Transverse colon (tissue), 3 donors: ENCODE measurements around the gene TMEM220.

ENCODE experiments used
- POLR2A ChIP-seq: fragments of 450-650 bp; IDR thresholded peaks from one replicate; pipeline ENCODE4 v1.6.1; 2016; ENCODE audit warnings: antibody characterized with exemption, mild to moderate bottlenecking, moderate library complexity
- TF ChIP-seq, protein P1 (sequence below), 5 experiments: fragments of 200-600 bp in 3 of 5; fragments of 450-650 bp in 2 of 5; sonication (generic) in 3 of 5; IDR thresholded peaks; 1 replicate in 2 of 5; 2 replicates in 3 of 5; pipeline ENCODE4 v1.5.1; 2016 to 2017; ENCODE audit warnings: antibody characterized with exemption in 5 of 5, inconsistent platforms in 3 of 5, mild to moderate bottlenecking in 2 of 5, moderate library complexity in 1 of 5

GRCh38 chr17:10742431-10742830, 12.6 kb upstream of the TMEM220 start:
- TF ChIP-seq, protein P1, sequence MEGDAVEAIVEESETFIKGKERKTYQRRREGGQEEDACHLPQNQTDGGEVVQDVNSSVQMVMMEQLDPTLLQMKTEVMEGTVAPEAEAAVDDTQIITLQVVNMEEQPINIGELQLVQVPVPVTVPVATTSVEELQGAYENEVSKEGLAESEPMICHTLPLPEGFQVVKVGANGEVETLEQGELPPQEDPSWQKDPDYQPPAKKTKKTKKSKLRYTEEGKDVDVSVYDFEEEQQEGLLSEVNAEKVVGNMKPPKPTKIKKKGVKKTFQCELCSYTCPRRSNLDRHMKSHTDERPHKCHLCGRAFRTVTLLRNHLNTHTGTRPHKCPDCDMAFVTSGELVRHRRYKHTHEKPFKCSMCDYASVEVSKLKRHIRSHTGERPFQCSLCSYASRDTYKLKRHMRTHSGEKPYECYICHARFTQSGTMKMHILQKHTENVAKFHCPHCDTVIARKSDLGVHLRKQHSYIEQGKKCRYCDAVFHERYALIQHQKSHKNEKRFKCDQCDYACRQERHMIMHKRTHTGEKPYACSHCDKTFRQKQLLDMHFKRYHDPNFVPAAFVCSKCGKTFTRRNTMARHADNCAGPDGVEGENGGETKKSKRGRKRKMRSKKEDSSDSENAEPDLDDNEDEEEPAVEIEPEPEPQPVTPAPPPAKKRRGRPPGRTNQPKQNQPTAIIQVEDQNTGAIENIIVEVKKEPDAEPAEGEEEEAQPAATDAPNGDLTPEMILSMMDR (IDR thresholded peaks at IDR 0.05), result no peak
- no peak for TF ChIP-seq POLR2A
